ENCODE data around the gene TRIM28. TPM values are rescaled to one million over a fixed set of nuclear protein-coding genes. Genes with fewer than 3 reads are reported as not detected.
A peak's percentile ranks its signal among the peaks of the same experiment; 100 is the strongest.

Gene TRIM28
- total RNA-seq, 6 donors from 2014 or later: 197 to 283 (median 213) TPM

- 67 to 73% methylated on average over 6 of the region's 6 CpGs for WGBS, 2 donors
- DNase-seq (no peak), ATAC-seq (ENCODE audit: low FRiP score in 2 of 2) (no peak)
- Histone ChIP-seq H3K36me3 (peaks cover 3 to 6% (median 4%) of the 10 kb centered on the region in 4 donors), H3K9me3 (no peaks in the 10 kb centered on the region), H3K4me3 (no peak overlapping the region), H3K27me3 (peaks cover 0 to 10% (median 0%) of the 10 kb centered on the region in 4 donors), H3K27ac (no peak overlapping the region), H3K4me1 (peaks cover 28 to 40% (median 31%) of the 10 kb centered on the region in 4 donors)
- TF ChIP-seq, protein P1, sequence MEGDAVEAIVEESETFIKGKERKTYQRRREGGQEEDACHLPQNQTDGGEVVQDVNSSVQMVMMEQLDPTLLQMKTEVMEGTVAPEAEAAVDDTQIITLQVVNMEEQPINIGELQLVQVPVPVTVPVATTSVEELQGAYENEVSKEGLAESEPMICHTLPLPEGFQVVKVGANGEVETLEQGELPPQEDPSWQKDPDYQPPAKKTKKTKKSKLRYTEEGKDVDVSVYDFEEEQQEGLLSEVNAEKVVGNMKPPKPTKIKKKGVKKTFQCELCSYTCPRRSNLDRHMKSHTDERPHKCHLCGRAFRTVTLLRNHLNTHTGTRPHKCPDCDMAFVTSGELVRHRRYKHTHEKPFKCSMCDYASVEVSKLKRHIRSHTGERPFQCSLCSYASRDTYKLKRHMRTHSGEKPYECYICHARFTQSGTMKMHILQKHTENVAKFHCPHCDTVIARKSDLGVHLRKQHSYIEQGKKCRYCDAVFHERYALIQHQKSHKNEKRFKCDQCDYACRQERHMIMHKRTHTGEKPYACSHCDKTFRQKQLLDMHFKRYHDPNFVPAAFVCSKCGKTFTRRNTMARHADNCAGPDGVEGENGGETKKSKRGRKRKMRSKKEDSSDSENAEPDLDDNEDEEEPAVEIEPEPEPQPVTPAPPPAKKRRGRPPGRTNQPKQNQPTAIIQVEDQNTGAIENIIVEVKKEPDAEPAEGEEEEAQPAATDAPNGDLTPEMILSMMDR (IDR thresholded peaks at IDR 0.05): no peak
- TF ChIP-seq POLR2A (IDR thresholded peaks at IDR 0.05) (no peak), EP300 (IDR thresholded peaks at IDR 0.05) (no peak), POLR2AphosphoS5 (IDR thresholded peaks at IDR 0.05) (no peak)
Measured at GRCh38 chr19:58563823-58564222, 20.0 kb downstream of the TRIM28 start.

DNA sequence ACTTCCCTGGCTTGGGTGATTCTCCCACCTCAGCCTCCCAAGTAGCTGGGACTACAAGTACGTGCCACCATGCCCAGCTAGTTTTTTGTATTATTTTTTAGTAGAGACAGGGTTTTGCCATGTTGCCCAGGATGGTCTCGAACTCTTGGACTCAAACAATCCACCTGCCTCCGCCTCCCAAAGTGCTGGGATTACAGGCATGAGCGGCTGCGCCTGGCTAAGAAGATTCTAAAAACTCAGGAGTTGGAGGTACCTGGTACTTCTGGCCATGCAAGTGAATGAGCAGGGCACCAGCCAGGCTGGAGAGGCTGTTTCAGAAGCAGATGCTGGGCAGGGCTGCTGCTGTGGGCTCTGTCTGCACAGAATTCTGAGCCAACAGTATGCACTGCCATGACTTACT lies 23.1 kb downstream of the TRIM28 start:
- DNase-seq: peak in 1 of 2 donors; percentile 6
- TF ChIP-seq POLR2AphosphoS5 (IDR thresholded peaks at IDR 0.05) (no peak), POLR2A (IDR thresholded peaks at IDR 0.05) (no peak), EP300 (IDR thresholded peaks at IDR 0.05) (no peak)
- TF ChIP-seq, protein P1 (IDR thresholded peaks at IDR 0.05): no peak
- Histone ChIP-seq H3K27me3 (peaks cover 0 to 10% (median 0%) of the 10 kb centered on the region in 4 donors), H3K9me3 (no peaks in the 10 kb centered on the region), H3K27ac (no peak overlapping the region), H3K36me3 (peaks cover 3 to 27% (median 25%) of the 10 kb centered on the region in 4 donors), H3K4me3 (no peak overlapping the region), H3K4me1 (peaks cover 15 to 31% (median 18%) of the 10 kb centered on the region in 4 donors)
- ATAC-seq (ENCODE audit: low FRiP score in 2 of 2): no peak
- 97 to 99% methylated on average over 5 of the region's 5 CpGs for WGBS, 2 donors

DNA sequence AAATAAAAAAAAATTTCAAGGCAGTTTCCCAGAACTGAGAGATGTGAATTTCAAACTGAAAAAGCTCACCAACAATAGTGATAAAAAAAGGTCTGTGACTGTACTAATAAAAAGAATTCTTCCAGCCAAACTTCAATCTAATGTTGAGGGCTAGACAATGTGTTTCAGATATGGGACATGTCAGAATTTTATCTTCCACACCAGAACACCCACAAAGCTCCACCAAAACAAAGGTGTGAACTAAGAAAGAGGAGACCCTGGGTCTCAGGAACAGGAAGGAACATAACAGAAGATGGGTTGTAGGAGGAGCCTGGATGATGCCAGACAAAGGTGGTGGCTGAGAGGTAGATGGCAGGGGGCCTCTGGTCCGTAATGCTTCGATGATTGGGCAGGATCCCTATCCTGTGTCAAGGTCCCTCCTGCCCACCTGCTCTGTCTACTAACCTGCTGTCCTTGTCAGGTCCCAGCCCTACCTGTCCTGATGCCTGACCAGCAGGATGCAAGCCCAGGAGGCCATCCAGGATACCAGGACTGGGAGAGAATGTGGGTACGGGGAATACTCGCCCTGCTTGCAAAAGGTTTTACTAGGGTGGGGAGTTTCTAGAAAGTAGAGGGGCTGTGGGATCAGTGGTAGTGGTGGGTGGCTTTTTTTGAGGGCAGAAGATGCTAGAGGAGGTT lies 24.7 kb downstream of the TRIM28 start:
- Histone ChIP-seq H3K9me3 (no peaks in the 10 kb centered on the region), H3K27me3 (no peaks in the 10 kb centered on the region), H3K36me3 (peaks cover 3 to 27% (median 25%) of the 10 kb centered on the region in 4 donors), H3K4me1 (peaks cover 7 to 22% (median 9%) of the 10 kb centered on the region in 4 donors), H3K4me3 (no peak overlapping the region), H3K27ac (no peak overlapping the region)
- 95 to 99% methylated on average over 3 to 4 of the region's 4 CpGs for WGBS, 2 donors
- no peak for ATAC-seq (ENCODE audit: low FRiP score in 2 of 2)
- TF ChIP-seq, protein P1 (IDR thresholded peaks at IDR 0.05): no peak
- TF ChIP-seq POLR2A (IDR thresholded peaks at IDR 0.05) (no peak), POLR2AphosphoS5 (IDR thresholded peaks at IDR 0.05) (no peak), EP300 (IDR thresholded peaks at IDR 0.05) (no peak)
- DNase-seq: peak in 1 of 2 donors; percentile 11

DNA sequence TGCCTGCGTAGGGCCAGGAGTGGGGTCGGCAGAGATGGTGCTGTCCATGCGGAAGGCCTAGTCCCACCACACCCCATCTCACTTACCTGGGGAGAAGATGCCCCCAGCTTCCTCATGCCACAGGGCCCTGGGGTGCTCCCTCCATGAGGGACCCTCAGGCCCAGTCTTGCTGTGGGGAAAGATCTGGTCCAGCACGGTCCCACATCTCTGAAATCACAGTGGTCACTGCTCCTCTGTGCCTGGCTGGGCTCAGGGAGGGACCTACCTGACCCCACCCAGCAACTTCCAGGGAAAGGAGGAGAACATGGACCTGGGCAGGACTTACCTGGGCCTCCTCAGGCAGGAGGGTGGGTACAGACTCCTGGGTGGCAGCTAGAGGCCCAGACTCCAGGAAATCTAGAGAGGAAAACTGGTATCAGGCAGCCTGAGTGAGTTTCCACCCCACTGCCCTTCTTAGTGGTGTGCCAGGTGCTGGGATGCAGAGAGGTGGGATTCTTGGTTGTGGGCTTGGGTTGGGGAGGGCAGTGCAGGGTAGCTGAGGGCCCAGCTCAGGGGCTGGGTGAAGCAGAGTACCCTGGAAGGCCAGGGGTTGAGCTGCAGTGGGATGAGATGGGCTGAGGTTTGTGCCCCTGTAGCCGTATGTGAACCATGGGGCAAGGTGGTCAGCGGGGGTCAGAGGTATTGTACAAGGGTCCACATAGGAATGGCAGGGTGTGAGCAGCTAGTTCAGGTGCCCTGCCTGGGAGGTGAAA lies 25.5 kb downstream of the TRIM28 start:
- 95 to 96% methylated on average over 6 of the region's 6 CpGs for WGBS, 2 donors
- no peaks in the 10 kb centered on the region for H3K9me3 ChIP-seq
- no peaks in the 10 kb centered on the region for H3K27me3 ChIP-seq
- DNase-seq: peak in 1 of 2 donors; percentile 12
- no peak overlapping the region for H3K4me3 ChIP-seq
- TF ChIP-seq, protein P1 (IDR thresholded peaks at IDR 0.05): no peak
- no peak for TF ChIP-seq POLR2AphosphoS5 (IDR thresholded peaks at IDR 0.05)
- TF ChIP-seq POLR2A (IDR thresholded peaks at IDR 0.05): no peak
- TF ChIP-seq EP300 (IDR thresholded peaks at IDR 0.05): no peak
- H3K36me3 ChIP-seq: peaks cover 3 to 27% (median 25%) of the 10 kb centered on the region in 4 donors
- peaks cover 14 to 26% (median 16%) of the 10 kb centered on the region in 4 donors for H3K4me1 ChIP-seq
- ATAC-seq (ENCODE audit: low FRiP score in 2 of 2): no peak
- H3K27ac ChIP-seq: no peak overlapping the region
